ENCODE data around the gene BEX5.
A peak's percentile ranks its signal among the peaks of the same experiment; 100 is the strongest.
"Not testable (repeated sequence)": the region's sequence is repeated elsewhere in the genome, so short reads cannot be mapped to it uniquely, and the experiment has no call there.

BEX5 gene

DNA sequence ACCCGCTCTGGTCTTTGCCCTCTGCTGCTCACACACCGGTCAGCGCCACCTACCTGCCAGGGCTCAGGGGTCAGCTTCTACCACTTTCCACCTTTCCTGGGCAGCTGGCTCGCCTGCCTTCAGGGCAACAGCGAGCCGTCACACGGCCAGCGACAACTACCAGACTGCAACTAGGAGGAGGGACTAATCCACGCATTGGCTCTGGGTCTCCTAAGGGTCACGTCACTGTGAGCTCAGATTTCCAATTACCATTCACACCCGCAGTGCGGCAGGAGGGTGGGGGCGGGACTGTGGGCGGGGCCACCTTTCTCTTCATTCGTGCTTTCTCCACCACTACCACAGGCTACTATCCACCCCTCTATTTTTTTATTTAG, at the start of gene BEX5:
BEX5 (minus strand) TSS at position 172 of the 374 bp plus-strand sequence. CDS start 1,712 bp downstream, outside the sequence.
- DNase-seq: peak; percentile 82

GRCh38 chrX:102185967-102186720, 30.4 kb upstream of the BEX5 start:
- DNase-seq: no peak

DNA sequence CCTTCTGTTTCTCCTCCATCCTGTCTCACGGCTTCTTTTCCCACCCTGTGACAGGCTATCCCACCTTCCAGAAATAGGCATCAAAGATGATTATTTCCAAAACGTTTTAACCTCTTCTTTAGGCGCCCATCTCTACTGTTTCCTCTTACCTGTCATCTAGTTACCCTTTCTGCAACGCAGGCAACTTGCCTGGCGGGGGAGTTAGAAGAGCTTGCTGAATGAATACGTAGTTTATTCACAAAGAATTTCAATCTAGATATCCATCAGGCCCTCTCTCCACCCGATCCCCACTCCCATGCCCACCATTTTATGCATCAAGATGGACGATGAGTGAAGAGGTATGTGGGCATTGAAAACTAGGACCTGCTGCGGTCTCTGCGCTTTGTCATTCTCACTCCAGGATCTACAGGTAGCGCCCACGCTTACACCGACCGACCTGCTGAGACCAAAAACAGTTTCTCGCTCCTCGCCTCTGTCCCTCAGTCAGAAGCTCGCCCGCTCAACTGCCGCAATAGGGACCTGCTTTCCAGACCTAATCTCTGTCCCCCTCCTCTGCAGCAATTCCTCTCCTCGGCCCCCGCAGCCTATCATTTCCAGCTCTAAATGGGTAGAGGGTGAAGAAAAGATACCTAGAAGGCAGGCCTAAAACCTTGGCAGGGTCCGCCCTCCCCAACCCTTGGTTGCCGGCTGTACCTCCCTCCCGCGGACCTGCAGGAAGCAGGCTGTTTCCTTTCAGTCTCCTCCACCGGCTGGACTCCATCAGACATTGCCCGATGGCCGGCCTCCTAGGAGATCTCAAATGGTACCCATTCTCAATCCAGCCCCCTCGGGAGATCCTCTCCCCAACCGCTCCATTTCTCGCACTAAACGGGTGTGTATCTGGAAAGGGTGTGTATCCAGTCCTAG, 624 bp downstream of the BEX5 start:
- DNase-seq: no peak

DNA sequence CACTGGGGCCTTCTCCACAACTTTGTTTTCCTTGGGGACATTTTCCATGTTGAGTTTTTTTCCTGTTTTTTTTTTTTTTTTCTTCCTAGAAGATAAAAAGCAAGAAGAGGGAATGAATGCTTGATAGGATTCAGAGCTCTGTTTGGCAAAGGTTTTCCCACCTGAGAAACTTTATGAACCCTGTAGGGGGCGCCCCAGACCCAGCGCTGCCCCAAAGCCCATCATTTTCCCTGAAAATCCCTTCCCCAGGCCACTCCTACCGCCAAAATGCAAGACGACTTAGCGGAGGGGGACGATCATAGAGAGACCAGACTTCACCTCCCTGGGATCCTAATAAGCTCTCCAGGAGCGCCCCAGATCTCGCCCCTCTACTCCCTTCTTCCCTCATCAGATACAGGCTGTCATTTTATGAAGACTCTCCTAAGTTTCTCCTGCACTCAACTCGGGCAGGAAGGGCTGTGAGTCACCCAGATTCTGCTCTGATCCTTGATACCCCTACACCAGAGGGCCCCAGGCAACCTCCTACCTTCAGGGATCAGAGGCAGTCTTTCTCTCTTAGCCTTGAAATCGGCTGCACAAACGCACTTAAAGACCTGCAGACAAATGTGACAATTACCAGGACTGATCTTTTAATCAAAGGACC, 1.4 kb downstream of the BEX5 start:
- peak; percentile 36 for DNase-seq

- DNase-seq: not testable (repeated sequence)
Observed at GRCh38 chrX:102142274-102142673, 13.5 kb downstream of the BEX5 start, which contains the start of gene TCEAL6. TCEAL6 (minus strand) TSS chrX:102142481.

GRCh38 chrX:102141631-102142030, 14.1 kb downstream of the BEX5 start:
- not testable (repeated sequence) for DNase-seq

DNA sequence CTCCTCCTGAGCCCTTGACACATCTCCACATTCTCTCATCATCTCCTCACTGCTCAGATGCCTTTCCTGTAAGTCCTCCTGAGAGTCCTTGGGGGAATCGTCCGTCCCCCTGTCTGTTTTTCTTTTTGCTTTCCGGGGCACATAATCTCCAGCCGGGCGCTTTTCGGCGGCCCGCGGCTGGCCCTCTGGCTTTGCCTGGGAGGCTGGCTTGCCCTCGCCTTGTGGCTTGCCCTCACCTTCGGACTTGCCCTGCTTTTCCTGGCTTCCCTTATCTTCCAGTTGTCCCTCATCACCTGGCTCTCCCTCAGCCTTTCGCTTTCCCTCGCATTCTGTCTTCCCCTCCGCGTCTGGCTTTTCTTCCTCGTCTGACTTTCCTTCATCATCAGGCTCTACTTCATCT, 14.9 kb downstream of the BEX5 start:
- DNase-seq: not testable (repeated sequence)

- no peak for DNase-seq
Observed at GRCh38 chrX:102138064-102138463, 17.7 kb downstream of the BEX5 start.

- DNase-seq: peak; percentile 1
Observed at GRCh38 chrX:102129473-102129872, 26.3 kb downstream of the BEX5 start.

- no peak for DNase-seq
Observed at GRCh38 chrX:102126863-102127262, 28.9 kb downstream of the BEX5 start.

GRCh38 chrX:102126080-102126818, 29.5 kb downstream of the BEX5 start:
- not testable (repeated sequence) for DNase-seq

DNA sequence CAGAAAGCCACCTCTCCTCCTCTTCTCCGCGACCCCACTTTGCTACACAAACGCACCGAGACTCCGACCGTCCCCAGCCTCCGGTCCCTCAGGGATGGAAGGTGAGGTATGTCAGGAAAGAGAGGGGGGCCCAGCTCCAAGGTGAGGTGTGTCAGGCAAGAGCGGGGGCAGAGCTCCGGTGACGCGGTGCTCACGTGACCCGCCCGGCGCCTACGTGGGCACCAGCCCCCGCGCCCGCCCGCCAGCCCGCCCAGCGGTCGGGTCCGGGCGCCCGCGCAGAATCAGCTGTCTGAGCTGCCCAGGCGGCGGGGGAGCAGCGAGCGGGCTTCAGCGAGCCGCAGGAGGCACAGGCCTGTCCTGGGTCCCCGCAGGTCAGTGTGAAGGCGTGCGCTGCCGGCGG, 30.3 kb downstream of the BEX5 start, which contains the start of gene TCEAL2:
TCEAL2 (plus strand) TSS at position 244 of the 400 bp plus-strand sequence. CDS start 1,152 bp downstream, outside the sequence.
- DNase-seq: peak; percentile 39

- DNase-seq: not testable (repeated sequence)
Observed at GRCh38 chrX:102125014-102125413, 30.8 kb downstream of the BEX5 start.

DNA sequence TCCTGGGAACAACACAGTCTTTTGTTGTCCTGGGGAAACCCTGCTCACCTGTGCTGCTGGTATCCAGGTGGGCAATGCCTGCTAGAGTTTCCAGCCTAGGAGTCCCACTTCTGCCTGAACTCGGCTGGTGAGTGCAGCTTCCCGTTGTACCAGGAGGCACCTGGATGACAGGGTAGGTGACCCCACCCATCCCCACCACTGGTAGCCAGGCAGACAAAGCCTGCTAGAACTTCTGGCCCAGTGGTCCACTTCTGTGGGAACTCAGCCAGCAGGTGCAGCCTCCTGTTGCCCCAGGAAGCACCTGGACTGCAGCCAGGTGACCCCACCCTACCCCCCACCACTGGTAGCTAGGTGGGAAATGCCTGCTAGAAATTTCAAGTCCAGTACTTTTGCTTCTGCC, 40.0 kb downstream of the BEX5 start:
- DNase-seq: no peak

DNA sequence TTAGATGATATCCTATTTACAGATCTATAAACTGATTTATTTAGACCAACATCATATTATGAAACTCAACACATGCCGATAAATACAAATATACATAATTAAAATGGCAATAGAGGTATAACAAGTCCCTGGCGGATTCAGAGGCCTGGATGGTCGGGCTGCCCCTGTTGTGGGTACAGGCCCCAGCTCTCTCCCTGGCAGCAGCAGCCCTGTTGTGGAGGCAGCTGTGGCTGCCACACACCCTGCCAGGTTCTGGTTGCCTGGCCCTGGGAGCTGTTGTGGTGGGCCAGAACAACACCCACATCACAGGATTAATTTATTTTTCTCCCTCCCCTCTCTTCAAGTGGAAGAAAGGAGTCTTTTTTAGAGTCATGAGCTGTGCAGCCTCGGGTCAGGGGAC, 42.4 kb downstream of the BEX5 start:
- no peak for DNase-seq
